HK-2 (cell line): Measurements from ENCODE around the gene SLBP.
"Not testable (repeated sequence)": the region's sequence is repeated elsewhere in the genome, so short reads cannot be mapped to it uniquely, and the experiment has no call there.

ENCODE experiments used
- DNase-seq: peaks from one replicate; pipeline ENCODE4 v3.0.0-alpha.2; 2018; ENCODE audit not compliant: unreplicated experiment

The SLBP gene

GRCh38 chr4:1711571-1712215, 426 bp downstream of the SLBP start:
- DNase-seq = peak; percentile 61

GRCh38 chr4:1711055-1711570, 1.0 kb downstream of the SLBP start:
- no peak for DNase-seq

- no peak for DNase-seq
These were observed 3.5 kb downstream of the SLBP start for GRCh38 chr4:1708581-1708980.

- no peak for DNase-seq
These were observed 5.8 kb downstream of the SLBP start for GRCh38 chr4:1706358-1706757.

GRCh38 chr4:1705732-1706131, 6.4 kb downstream of the SLBP start:
- no peak for DNase-seq

- DNase-seq = no peak
These were observed 8.3 kb downstream of the SLBP start for GRCh38 chr4:1703867-1704266.

- DNase-seq = not testable (repeated sequence)
These were observed 10.4 kb downstream of the SLBP start for GRCh38 chr4:1701671-1702070.

GRCh38 chr4:1695913-1696312, 16.2 kb downstream of the SLBP start:
- DNase-seq = no peak

- DNase-seq = peak; percentile 70
These were observed 18.8 kb downstream of the SLBP start for GRCh38 chr4:1693131-1693896.

GRCh38 chr4:1691737-1692373, 20.3 kb downstream of the SLBP start:
- DNase-seq = no peak

GRCh38 chr4:1690698-1691097, 21.4 kb downstream of the SLBP start:
- DNase-seq = no peak

GRCh38 chr4:1686440-1687036, 25.6 kb downstream of the SLBP start:
- peak; percentile 28 for DNase-seq

- DNase-seq = peak; percentile 70
These were observed 26.6 kb downstream of the SLBP start for GRCh38 chr4:1685235-1686150.

- DNase-seq = no peak
These were observed 27.4 kb downstream of the SLBP start for GRCh38 chr4:1684506-1685234.

- peak; percentile 89 for DNase-seq
These were observed 28.2 kb downstream of the SLBP start, which contains the start of gene FAM53A for GRCh38 chr4:1683736-1684505. Gene FAM53A (minus strand): TSS chr4:1684313. CDS start chr4:1668741, 15,572 bp downstream.

GRCh38 chr4:1683261-1683735, 28.8 kb downstream of the SLBP start:
- no peak for DNase-seq

GRCh38 chr4:1682860-1683259, 29.3 kb downstream of the SLBP start:
- no peak for DNase-seq

GRCh38 chr4:1678244-1678643, 33.9 kb downstream of the SLBP start:
- no peak for DNase-seq
